IPS-15b (cell line): ENCODE measurements around the gene HMCES.
"Not testable (repeated sequence)": the region's sequence is repeated elsewhere in the genome, so short reads cannot be mapped to it uniquely, and the experiment has no call there.

Experiments used
- H3K27me3 ChIP-seq: one replicate; pipeline ENCODE4 v1.6.1; 2013; ENCODE audit warnings: low read length; ENCODE audit not compliant: control insufficient read depth, insufficient read depth
- H3K36me3 ChIP-seq: one replicate; pipeline ENCODE4 v1.6.1; 2013; ENCODE audit warnings: low read length; ENCODE audit not compliant: control insufficient read depth, insufficient read depth
- H3K4me1 ChIP-seq: one replicate; pipeline ENCODE4 v1.6.1; 2013; ENCODE audit warnings: mild to moderate bottlenecking, low read length; ENCODE audit not compliant: control insufficient read depth, insufficient read depth
- H3K4me3 ChIP-seq: one replicate; pipeline ENCODE4 v1.5.1; 2013; ENCODE audit warnings: low read depth, low read length
- H3K9ac ChIP-seq: one replicate; pipeline ENCODE4 v1.6.1; 2013; ENCODE audit warnings: low read depth, mild to moderate bottlenecking, low read length
- H3K9me3 ChIP-seq: one replicate; pipeline ENCODE4 v1.6.1; 2013; ENCODE audit warnings: mild to moderate bottlenecking, low read length; ENCODE audit not compliant: control insufficient read depth, insufficient read depth

Gene HMCES

DNA sequence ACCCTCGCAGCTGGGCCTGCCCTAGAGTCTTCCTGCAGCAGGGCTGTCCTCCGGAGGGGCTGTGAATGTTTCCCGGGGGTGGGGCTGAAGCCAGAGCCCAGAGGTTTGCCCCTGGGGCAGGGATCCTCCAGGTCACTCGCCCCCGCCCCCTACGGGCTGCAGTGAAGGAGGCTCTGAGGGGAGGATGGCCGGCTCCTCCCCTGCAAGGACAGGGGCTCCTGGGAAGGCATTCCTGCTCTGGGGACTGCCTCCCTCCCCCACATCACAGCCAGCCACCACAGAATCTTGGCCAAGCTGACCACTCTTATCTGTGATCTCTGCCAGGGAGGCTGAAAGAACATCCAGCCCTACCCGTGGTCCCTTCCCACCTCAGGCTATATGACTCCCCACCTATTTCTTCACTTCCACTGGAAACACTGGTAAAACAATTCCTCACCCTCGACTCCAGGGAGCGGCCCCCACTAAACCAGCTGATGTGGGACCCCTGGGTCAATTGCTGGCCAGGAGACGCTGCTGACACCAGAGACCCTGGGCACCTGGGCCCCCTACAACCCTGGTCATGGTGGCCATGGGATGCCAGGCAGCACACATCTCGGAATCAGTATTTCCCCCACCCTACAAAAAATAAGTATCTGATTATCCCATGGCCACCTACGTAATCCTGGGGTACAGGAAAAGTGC lies 66.0 kb downstream of the HMCES start:
- Histone ChIP-seq H3K36me3 (no peaks in the 10 kb centered on the region), H3K9me3 (no peaks in the 10 kb centered on the region), H3K4me3 (peak overlapping the region; percentile 58), H3K27me3 (no peaks in the 10 kb centered on the region), H3K4me1 (no peaks in the 10 kb centered on the region), H3K9ac (no peak overlapping the region)

DNA sequence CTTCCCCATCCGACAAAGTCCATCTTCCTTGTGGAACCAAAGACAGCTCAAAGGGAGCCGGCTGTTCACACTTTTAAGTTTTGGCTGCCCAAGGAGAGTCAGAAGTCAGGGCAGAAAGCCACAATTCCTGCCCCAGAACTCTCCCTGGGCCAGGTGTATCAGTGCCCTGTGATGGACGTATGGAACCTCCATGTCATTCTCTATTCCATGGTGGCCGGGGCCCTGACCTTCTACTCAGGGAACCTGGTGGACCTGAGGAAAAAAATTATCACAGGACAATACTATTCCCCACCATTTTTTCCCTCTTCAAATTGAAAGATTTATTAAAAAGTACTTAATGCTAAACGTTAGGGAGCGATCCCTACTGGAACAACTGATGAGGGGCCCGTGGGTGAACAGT lies 66.6 kb downstream of the HMCES start:
- no peaks in the 10 kb centered on the region for H3K4me1 ChIP-seq
- H3K9me3 ChIP-seq, result no peaks in the 10 kb centered on the region
- no peaks in the 10 kb centered on the region for H3K36me3 ChIP-seq
- H3K27me3 ChIP-seq, result no peaks in the 10 kb centered on the region
- H3K4me3 ChIP-seq, result no peak overlapping the region
- H3K9ac ChIP-seq, result no peak overlapping the region

DNA sequence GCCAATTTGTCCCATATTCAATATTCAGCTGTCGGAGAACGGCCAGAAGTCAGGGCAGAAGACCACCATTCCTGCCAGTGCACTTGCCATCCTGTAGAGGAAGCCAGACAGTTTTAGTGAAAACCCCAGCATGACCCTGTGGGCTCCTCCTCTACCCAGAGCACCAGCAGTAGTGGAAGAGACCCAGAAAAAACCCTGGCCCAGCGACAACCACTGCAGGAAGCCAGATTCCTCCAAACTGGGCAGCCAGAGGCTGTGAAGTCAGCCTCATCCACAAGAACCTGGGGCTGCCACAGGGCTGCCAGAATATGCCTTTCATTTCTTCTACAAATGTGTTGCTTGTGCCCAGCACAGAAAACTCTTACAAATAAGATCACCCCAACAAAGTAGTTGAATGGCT lies 67.3 kb downstream of the HMCES start:
- no peaks in the 10 kb centered on the region for H3K27me3 ChIP-seq
- no peak overlapping the region for H3K4me3 ChIP-seq
- no peak overlapping the region for H3K9ac ChIP-seq
- no peaks in the 10 kb centered on the region for H3K9me3 ChIP-seq
- no peaks in the 10 kb centered on the region for H3K36me3 ChIP-seq
- H3K4me1 ChIP-seq, result no peaks in the 10 kb centered on the region

DNA sequence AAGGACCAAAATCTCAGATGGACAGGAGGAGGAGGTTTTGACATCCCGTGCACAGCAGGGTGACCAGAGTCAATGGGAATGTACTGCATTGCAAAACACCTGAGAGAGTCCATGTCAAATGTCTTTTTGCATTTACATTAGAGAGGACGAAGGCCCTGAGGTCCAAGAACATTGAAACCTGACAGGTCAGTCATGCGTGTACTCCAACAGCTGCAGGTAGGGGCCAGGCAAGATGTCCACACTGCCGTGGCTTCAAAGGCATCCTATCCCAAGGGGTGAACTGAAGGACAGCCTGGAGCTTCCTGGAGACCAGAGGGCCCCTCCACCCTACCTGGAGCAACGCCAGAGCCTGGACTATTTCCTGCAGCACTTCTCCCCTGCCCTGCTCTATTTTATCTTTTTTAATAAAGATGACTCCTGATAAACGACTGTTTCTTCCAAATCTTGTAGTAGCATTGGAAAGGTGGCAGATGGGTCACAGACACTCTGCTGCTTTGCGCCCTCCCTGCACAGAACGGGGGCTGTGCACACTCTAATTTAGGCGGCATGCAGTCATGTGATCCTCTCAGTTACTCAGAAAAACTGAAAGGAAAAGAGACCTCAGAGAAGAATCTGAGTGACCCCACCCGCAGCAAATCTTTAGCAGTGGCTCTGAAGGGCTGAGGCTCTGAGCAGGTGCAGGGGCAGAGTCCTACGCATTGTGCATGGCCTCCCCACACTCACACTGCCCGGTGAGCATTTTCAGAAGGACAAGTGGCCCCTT lies 68.2 kb downstream of the HMCES start:
- Histone ChIP-seq H3K27me3 (no peaks in the 10 kb centered on the region), H3K36me3 (no peaks in the 10 kb centered on the region), H3K4me1 (no peaks in the 10 kb centered on the region), H3K9me3 (no peaks in the 10 kb centered on the region), H3K9ac (no peak overlapping the region), H3K4me3 (no peak overlapping the region)

- no peak overlapping the region for H3K4me3 ChIP-seq
- H3K9ac ChIP-seq, result no peak overlapping the region
- H3K27me3 ChIP-seq, result no peaks in the 10 kb centered on the region
- no peaks in the 10 kb centered on the region for H3K9me3 ChIP-seq
- H3K4me1 ChIP-seq, result no peaks in the 10 kb centered on the region
- no peaks in the 10 kb centered on the region for H3K36me3 ChIP-seq
Measured at GRCh38 chr3:129347458-129347845, 68.8 kb downstream of the HMCES start.

GRCh38 chr3:129348734-129349133 lies 70.1 kb downstream of the HMCES start:
- Histone ChIP-seq H3K9ac (no peak overlapping the region), H3K4me1 (no peaks in the 10 kb centered on the region), H3K4me3 (no peak overlapping the region), H3K9me3 (no peaks in the 10 kb centered on the region), H3K27me3 (no peaks in the 10 kb centered on the region), H3K36me3 (no peaks in the 10 kb centered on the region)

DNA sequence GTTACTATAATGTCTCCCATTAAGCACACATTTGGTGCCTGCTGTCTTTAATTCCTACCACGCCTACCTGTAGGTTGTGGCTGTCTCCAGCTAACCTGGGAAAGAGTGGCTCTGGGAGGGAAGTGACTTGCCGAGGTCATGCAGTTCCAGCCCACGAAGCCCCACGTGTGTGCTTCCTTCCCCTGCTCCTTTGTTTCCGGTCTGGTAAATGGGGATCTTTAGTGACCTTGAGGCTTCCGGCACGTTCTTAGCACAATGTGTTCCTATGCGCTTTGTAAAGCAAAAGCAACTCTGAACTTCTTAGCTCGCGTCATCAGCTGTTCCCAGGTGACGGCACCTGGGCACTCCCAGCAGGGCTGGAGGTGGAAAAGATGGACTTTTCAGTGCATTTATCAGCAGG lies 70.5 kb downstream of the HMCES start:
- H3K9ac ChIP-seq, H3K9me3 ChIP-seq, H3K36me3 ChIP-seq, H3K4me1 ChIP-seq, H3K4me3 ChIP-seq, H3K27me3 ChIP-seq: not testable (repeated sequence)

GRCh38 chr3:129349791-129350190 lies 71.1 kb downstream of the HMCES start:
- Histone ChIP-seq H3K27me3 (no peaks in the 10 kb centered on the region), H3K4me1 (no peaks in the 10 kb centered on the region), H3K36me3 (no peaks in the 10 kb centered on the region), H3K4me3 (no peak overlapping the region), H3K9ac (no peak overlapping the region), H3K9me3 (no peaks in the 10 kb centered on the region)

- no peaks in the 10 kb centered on the region for H3K27me3 ChIP-seq
- no peaks in the 10 kb centered on the region for H3K36me3 ChIP-seq
- H3K9me3 ChIP-seq, result no peaks in the 10 kb centered on the region
- no peak overlapping the region for H3K4me3 ChIP-seq
- H3K9ac ChIP-seq, result no peak overlapping the region
- no peaks in the 10 kb centered on the region for H3K4me1 ChIP-seq
Measured at GRCh38 chr3:129352045-129352444, 73.4 kb downstream of the HMCES start.

DNA sequence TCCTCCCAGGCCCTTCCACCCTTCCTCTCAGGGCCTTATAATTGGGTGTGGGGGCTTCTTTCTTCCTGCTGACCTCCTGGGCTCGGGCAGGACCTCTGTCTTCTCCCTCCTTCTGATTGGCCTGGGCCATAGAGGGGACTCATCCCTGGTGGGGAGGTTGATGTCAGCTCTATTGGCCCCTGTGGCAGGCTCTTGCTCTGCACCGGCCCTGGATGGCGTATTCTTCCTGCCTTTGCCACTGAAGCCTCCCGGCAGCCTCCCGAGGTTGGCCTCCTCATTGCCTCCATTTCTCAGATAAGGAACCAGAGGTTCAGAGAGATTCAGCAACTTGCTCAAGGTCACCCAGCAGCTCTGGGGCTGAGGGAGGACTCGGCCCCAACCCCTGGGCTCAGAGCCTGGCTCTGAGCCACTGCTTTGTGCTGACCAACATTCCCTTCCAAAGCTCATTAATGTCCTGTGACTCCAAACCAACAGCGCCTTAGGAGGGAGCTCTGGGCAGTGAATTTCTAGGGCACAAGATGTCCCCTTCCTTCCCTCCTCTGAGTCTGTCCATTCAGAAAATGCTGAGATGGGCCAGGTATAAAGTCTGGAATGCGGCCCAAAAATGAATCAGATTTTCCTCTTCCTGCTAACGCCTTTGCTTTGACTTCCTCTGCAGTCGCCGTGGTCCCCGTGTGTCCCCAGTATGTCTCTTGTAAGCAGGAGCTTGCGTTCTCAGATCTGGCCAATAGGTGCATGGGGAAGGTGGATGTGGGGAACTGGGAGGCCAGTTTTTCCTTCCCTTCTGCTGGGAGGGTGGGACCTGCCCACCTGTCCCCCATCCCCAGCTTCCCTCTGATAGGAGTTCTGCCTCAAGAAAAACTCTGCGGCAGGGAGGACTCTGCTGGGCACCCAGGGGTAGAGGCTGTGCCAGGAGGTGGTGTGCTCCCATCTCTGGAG lies 74.2 kb downstream of the HMCES start:
- no peaks in the 10 kb centered on the region for H3K4me1 ChIP-seq
- no peak overlapping the region for H3K9ac ChIP-seq
- H3K27me3 ChIP-seq, result no peaks in the 10 kb centered on the region
- H3K9me3 ChIP-seq, result no peaks in the 10 kb centered on the region
- no peaks in the 10 kb centered on the region for H3K36me3 ChIP-seq
- H3K4me3 ChIP-seq, result no peak overlapping the region

DNA sequence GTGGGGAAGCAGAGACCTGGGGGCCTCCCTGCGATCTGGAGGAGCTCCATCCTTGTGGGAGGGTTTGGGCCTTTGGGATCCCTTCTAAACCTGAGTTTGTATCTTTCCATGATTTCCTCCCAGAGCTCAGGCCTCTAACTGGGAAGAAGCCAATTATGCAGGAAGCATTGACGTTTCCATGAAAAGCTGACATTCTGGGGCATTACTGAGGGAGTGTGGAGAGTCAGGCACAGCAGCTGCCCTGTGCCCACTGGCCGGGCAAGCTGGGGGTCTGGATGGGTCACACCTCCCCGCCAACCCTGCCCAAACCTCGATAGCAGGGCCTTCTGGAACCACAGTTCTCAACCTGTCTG lies 74.9 kb downstream of the HMCES start:
- Histone ChIP-seq H3K9ac (no peak overlapping the region), H3K27me3 (no peaks in the 10 kb centered on the region), H3K4me3 (no peak overlapping the region), H3K9me3 (no peaks in the 10 kb centered on the region), H3K36me3 (no peaks in the 10 kb centered on the region), H3K4me1 (no peaks in the 10 kb centered on the region)
